GM19397 (cell line): ENCODE measurements around the gene IPP.
"Not testable (repeated sequence)": the region's sequence is repeated elsewhere in the genome, so short reads cannot be mapped to it uniquely, and the experiment has no call there.

Source experiments
- ATAC-seq: cut with Tn5 transposase; IDR thresholded peaks from one replicate; pipeline ENCODE4 v1.9.1; 2021; ENCODE audit warnings: mild to moderate bottlenecking, moderate library complexity; ENCODE audit not compliant: unreplicated experiment

The IPP gene

GRCh38 chr1:45685308-45686014 is 65.0 kb downstream of the IPP start:
- ATAC-seq = no peak

GRCh38 chr1:45684402-45684801 is 66.1 kb downstream of the IPP start:
- no peak for ATAC-seq

GRCh38 chr1:45682942-45683341 is 67.5 kb downstream of the IPP start:
- no peak for ATAC-seq

- ATAC-seq = no peak
Measured at GRCh38 chr1:45679123-45679522, 71.3 kb downstream of the IPP start.

- ATAC-seq = no peak
Measured at GRCh38 chr1:45678489-45678888, 72.0 kb downstream of the IPP start.

GRCh38 chr1:45677751-45678245 is 72.7 kb downstream of the IPP start:
- ATAC-seq = no peak

GRCh38 chr1:45676553-45676952 is 73.9 kb downstream of the IPP start:
- ATAC-seq = not testable (repeated sequence)

GRCh38 chr1:45674478-45674877 is 76.0 kb downstream of the IPP start:
- no peak for ATAC-seq

- ATAC-seq = no peak
Measured at GRCh38 chr1:45673956-45674355, 76.5 kb downstream of the IPP start.

- ATAC-seq = no peak
Measured at GRCh38 chr1:45669859-45670655, 80.4 kb downstream of the IPP start.

GRCh38 chr1:45669379-45669778 is 81.1 kb downstream of the IPP start:
- ATAC-seq = no peak

GRCh38 chr1:45668526-45668925 is 81.9 kb downstream of the IPP start:
- no peak for ATAC-seq

GRCh38 chr1:45667321-45668111 is 82.9 kb downstream of the IPP start:
- no peak for ATAC-seq

- no peak for ATAC-seq
Measured at GRCh38 chr1:45666836-45667235, 83.6 kb downstream of the IPP start.

- ATAC-seq = no peak
Measured at GRCh38 chr1:45660336-45660735, 90.1 kb downstream of the IPP start.

GRCh38 chr1:45659222-45659621 is 91.2 kb downstream of the IPP start:
- ATAC-seq = no peak

GRCh38 chr1:45658171-45658570 is 92.3 kb downstream of the IPP start:
- ATAC-seq = no peak

- ATAC-seq = no peak
Measured at GRCh38 chr1:45656573-45657226, 93.8 kb downstream of the IPP start.

- ATAC-seq = no peak
Measured at GRCh38 chr1:45654540-45655280, 95.7 kb downstream of the IPP start.
